H1 (cell line): Measurements from ENCODE around the gene KLHL29. TPM values are rescaled to one million over a fixed set of nuclear protein-coding genes. Genes with fewer than 3 reads are reported as not detected.

Experiments used
- BACH1 ChIP-seq: IDR thresholded peaks from 2 replicates; pipeline ENCODE4 v1.6.1; 2012; ENCODE audit warnings: low read length, improper control_type of control experiment
- CTBP2 ChIP-seq: IDR thresholded peaks from 2 replicates; pipeline ENCODE4 v1.7.0; 2011; ENCODE audit warnings: borderline replicate concordance, mild to moderate bottlenecking, moderate library complexity, mixed read lengths, low read length; ENCODE audit not compliant: insufficient read depth, insufficient read length
- E2F6 ChIP-seq: IDR thresholded peaks from 2 replicates; pipeline ENCODE4 v1.6.1; 2012; ENCODE audit warnings: inconsistent platforms
- EP300 ChIP-seq, 2 experiments: IDR thresholded peaks; 1 replicate in 1 of 2; 2 replicates in 1 of 2; pipeline ENCODE4 v1.6.1; 2011 to 2012; ENCODE audit warnings: low read depth in 2 of 2, low read length in 2 of 2, mild to moderate bottlenecking in 2 of 2, borderline replicate concordance in 1 of 2, inconsistent platforms in 1 of 2, moderate library complexity in 1 of 2
- SAP30 ChIP-seq: fragments of 300-600 bp; sonication (generic); IDR thresholded peaks from 2 replicates; pipeline ENCODE4 v1.7.1; 2012; ENCODE audit warnings: low read length, moderate library complexity, mild to moderate bottlenecking, inconsistent platforms; ENCODE audit not compliant: insufficient read depth, insufficient replicate concordance
- SIX5 ChIP-seq: IDR thresholded peaks from 2 replicates; pipeline ENCODE4 v1.6.1; 2011; ENCODE audit warnings: mild to moderate bottlenecking, low read depth, low read length
- SRF ChIP-seq: IDR thresholded peaks from 2 replicates; pipeline ENCODE4 v1.6.1; 2011; ENCODE audit warnings: mild to moderate bottlenecking, low read depth, low read length, moderate library complexity
- SUZ12 ChIP-seq: fragments of 200-600 bp; sonication (generic); IDR thresholded peaks from 2 replicates; pipeline ENCODE4 v1.6.1; 2012; ENCODE audit warnings: mild to moderate bottlenecking, inconsistent platforms, low read length, moderate library complexity, mixed read lengths
- polyA plus RNA-seq, 7 experiments: library from polyadenylated mRNA; depleted of rRNA in 3 of 7; stranded (reverse) in 5 of 7; unstranded in 2 of 7; fragments of >200 nt in 5 of 7; fragments of 200-250 nt in 2 of 7; gene quantifications; 1 replicate in 5 of 7; 2 replicates in 1 of 7; 4 replicates in 1 of 7; pipeline versions ENCODE4 v1.2.1 to v1.2.3, GENCODE V29; 2011 to 2013; ENCODE audit warnings: missing spikeins in 2 of 7, mixed read lengths in 2 of 7
- total RNA-seq: library from RNA; stranded (reverse); fragmentation: NEBNext Ultra II Directional; extraction: Animal tissue kit (Norgen Biotek cat#: 25700); gene quantifications from 2 replicates; pipeline ENCODE4 v1.2.1, GENCODE V29; 2021

KLHL29 gene
- total and polyA plus RNA-seq, 2 of the 8 experiments (the other 6 are each of a cell fraction or from before 2014, with no cell fraction given): 1.1 to 4.7 TPM

- TF ChIP-seq EP300 (IDR thresholded peaks at IDR 0.05; ENCODE audit: borderline replicate concordance in 1 of 2, low read depth in 2 of 2, low read length in 2 of 2) (no peak), CTBP2 (no peak), E2F6 (no peak), SUZ12 (no peak), SIX5 (no peak), SRF (no peak), BACH1 (no peak), SAP30 (no peak)
Observed at GRCh38 chr2:23359631-23360567, 25.1 kb upstream of the KLHL29 start (continued).
